PC-9 (cell line): ENCODE results near the gene TMEM176A. TPM values are rescaled to one million over a fixed set of nuclear protein-coding genes. Genes with fewer than 3 reads are reported as not detected.

Experiments used
- BruUV-seq: library from RNA; stranded (reverse); fragments of 400-500 nt; replicated peaks from 2 replicates; lab custom pipeline; 2021; lab: Mats Ljungman, UMichigan
- CTCF ChIA-PET: fragments of 300-600 bp; sonication (Branson Sonifier 250); formaldehyde crosslinking; loops from one replicate; lab custom pipeline; 2022; ENCODE audit warnings: antibody characterized with exemption; lab: Charles Lee
- POLR2A ChIA-PET: fragments of 300-600 bp; sonication (Branson Sonifier 250); formaldehyde crosslinking; loops from one replicate; lab custom pipeline; 2022; ENCODE audit warnings: antibody characterized with exemption; ENCODE audit not compliant: unreplicated experiment; lab: Charles Lee
- DNase-seq, 2 experiments: peaks; one replicate each; pipeline versions ENCODE4 v3.0.0 to v3.0.0-alpha.2; 2015 to 2022; ENCODE audit warnings: mixed read lengths in 1 of 2
- H2AFZ ChIP-seq: fragments of 200-600 bp; sonication (generic); 2 replicates; pipeline ENCODE4 v1.8.1; 2017; ENCODE audit warnings: antibody characterized with exemption
- H3F3A ChIP-seq: fragments of 200-600 bp; sonication (generic); 2 replicates; pipeline ENCODE4 v1.8.1; 2017; ENCODE audit warnings: antibody characterized with exemption, mild to moderate bottlenecking, low read depth; ENCODE audit not compliant: insufficient read depth
- H3K27ac ChIP-seq: fragments of 200-600 bp; sonication (generic); 2 replicates; pipeline ENCODE4 v1.6.1; 2016; ENCODE audit warnings: mixed run types
- H3K27me3 ChIP-seq: fragments of 200-600 bp; sonication (generic); 2 replicates; pipeline ENCODE4 v1.6.1; 2016; ENCODE audit warnings: low read depth, mixed run types; ENCODE audit not compliant: insufficient read depth
- H3K36me3 ChIP-seq: fragments of 200-600 bp; sonication (generic); 2 replicates; pipeline ENCODE4 v1.6.1; 2016; ENCODE audit warnings: low read depth, mixed run types
- H3K4me1 ChIP-seq: fragments of 200-600 bp; sonication (generic); replicated peaks from 2 replicates; pipeline ENCODE4 v1.6.1; 2016; ENCODE audit warnings: mixed run types; ENCODE audit not compliant: insufficient read depth
- H3K4me2 ChIP-seq: fragments of 200-600 bp; sonication (generic); 2 replicates; pipeline ENCODE4 v1.6.1; 2017; ENCODE audit warnings: mixed run types
- H3K4me3 ChIP-seq: fragments of 200-600 bp; sonication (generic); 2 replicates; pipeline ENCODE4 v1.6.1; 2016; ENCODE audit warnings: mixed run types
- H3K79me2 ChIP-seq: fragments of 200-600 bp; sonication (generic); 2 replicates; pipeline ENCODE4 v1.6.1; 2017; ENCODE audit warnings: low read depth, mixed run types
- H3K9me2 ChIP-seq: fragments of 200-600 bp; sonication (generic); 2 replicates; pipeline ENCODE4 v1.8.1; 2017; ENCODE audit warnings: mild to moderate bottlenecking; ENCODE audit not compliant: insufficient read depth
- H3K9me3 ChIP-seq: fragments of 200-600 bp; sonication (generic); 2 replicates; pipeline ENCODE4 v1.8.1; 2016; ENCODE audit warnings: low read depth; ENCODE audit not compliant: insufficient read depth
- H4K20me1 ChIP-seq: fragments of 200-600 bp; sonication (generic); 2 replicates; pipeline ENCODE4 v1.8.1; 2017; ENCODE audit not compliant: insufficient read depth
- CTCF ChIP-seq: fragments of 200-600 bp; sonication (generic); conservative IDR thresholded peaks from 2 replicates; pipeline ENCODE4 v1.6.1; 2017; ENCODE audit warnings: mixed run types, antibody characterized with exemption, mild to moderate bottlenecking, moderate library complexity
- EZH2 ChIP-seq: fragments of 200-600 bp; sonication (generic); IDR thresholded peaks from 2 replicates; pipeline ENCODE4 v1.8.0; 2017; ENCODE audit warnings: antibody characterized with exemption, low read depth
- intact Hi-C: fragments of 100-400 bp; cut with micrococcal nuclease; formaldehyde crosslinking; loops from one replicate; pipeline ENCODE4 v1.10.0; 2022; ENCODE audit not compliant: unreplicated experiment
- total RNA-seq: library from RNA; stranded (reverse); gene quantifications from 2 replicates; pipeline ENCODE4 v1.2.3, GENCODE V29; 2021

Gene TMEM176A
- total RNA-seq, 1 experiment from 2014 or later = not detected

GRCh38 chr7:150756166-150756565 lies 44.4 kb upstream of the TMEM176A start:
- intact Hi-C loops = loop anchor here (5.0 kb wide), 1 partner anchor 309 kb away; no protein-coding TSS in a partner anchor
- no peaks in the 10 kb centered on the region for H3K36me3 ChIP-seq
- TF ChIP-seq CTCF = no peak
- no peak for TF ChIP-seq EZH2
- no peak overlapping the region for H3K27ac ChIP-seq
- H3K4me2 ChIP-seq = no peak overlapping the region
- H3K27me3 ChIP-seq = no peaks in the 10 kb centered on the region; the same call in 1 of the 2 replicates
- BruUV-seq = no TSS peak
- no peaks in the 10 kb centered on the region for H3F3A ChIP-seq
- H3K9me3 ChIP-seq = no peaks in the 10 kb centered on the region
- no peaks in the 10 kb centered on the region for H3K9me2 ChIP-seq
- no peaks in the 10 kb centered on the region for H4K20me1 ChIP-seq
- DNase-seq = no peak
- H2AFZ ChIP-seq = no peak overlapping the region
- no peak overlapping the region for H3K4me3 ChIP-seq
- H3K4me1 ChIP-seq = no peaks in the 10 kb centered on the region
- ChIA-PET CTCF (interaction anchor here (0.7 kb wide), 1 partner anchor 343 kb away, joined by 4 read pairs; no protein-coding TSS in a partner anchor), POLR2A (no interaction called here)
- H3K79me2 ChIP-seq = no peaks in the 10 kb centered on the region

GRCh38 chr7:150756858-150757257 lies 43.7 kb upstream of the TMEM176A start:
- no peaks in the 10 kb centered on the region for H3K9me3 ChIP-seq
- H2AFZ ChIP-seq = no peak overlapping the region
- CTCF ChIA-PET = no interaction called here
- no peaks in the 10 kb centered on the region for H3F3A ChIP-seq
- H4K20me1 ChIP-seq = no peaks in the 10 kb centered on the region
- H3K4me1 ChIP-seq = no peaks in the 10 kb centered on the region
- H3K79me2 ChIP-seq = no peaks in the 10 kb centered on the region
- no peaks in the 10 kb centered on the region; the same call in 1 of the 2 replicates for H3K27me3 ChIP-seq
- no TSS peak for BruUV-seq
- H3K27ac ChIP-seq = no peak overlapping the region
- intact Hi-C loops = loop anchor here (5.0 kb wide), 1 partner anchor 310 kb away; no protein-coding TSS in a partner anchor
- no peak for DNase-seq
- no peak overlapping the region for H3K4me3 ChIP-seq
- TF ChIP-seq EZH2 (no peak), CTCF (peak; percentile 34; the same call in 1 of the 2 replicates)
- no peak overlapping the region for H3K4me2 ChIP-seq
- POLR2A ChIA-PET = no interaction called here
- no peaks in the 10 kb centered on the region for H3K36me3 ChIP-seq
- H3K9me2 ChIP-seq = no peaks in the 10 kb centered on the region

- H3K4me2 ChIP-seq = no peak overlapping the region
- TF ChIP-seq EZH2 (no peak), CTCF (no peak)
- no peak for DNase-seq
- H3K9me3 ChIP-seq = no peaks in the 10 kb centered on the region
- H2AFZ ChIP-seq = no peak overlapping the region
- H3K4me3 ChIP-seq = no peak overlapping the region
- H3K27me3 ChIP-seq = peaks cover 10% of the 10 kb centered on the region
- no peaks in the 10 kb centered on the region for H3K9me2 ChIP-seq
- H4K20me1 ChIP-seq = no peaks in the 10 kb centered on the region
- no peaks in the 10 kb centered on the region for H3F3A ChIP-seq
- no TSS peak for BruUV-seq
- no peaks in the 10 kb centered on the region for H3K36me3 ChIP-seq
- ChIA-PET CTCF (interaction anchor here (0.5 kb wide), 1 partner anchor 76 kb away, joined by 4 read pairs; no protein-coding TSS in a partner anchor), POLR2A (interaction anchor here (0.7 kb wide), 1 partner anchor 56 kb away, joined by 3 read pairs; no protein-coding TSS in a partner anchor)
- no peaks in the 10 kb centered on the region for H3K4me1 ChIP-seq
- no peaks in the 10 kb centered on the region for H3K79me2 ChIP-seq
- H3K27ac ChIP-seq = no peak overlapping the region
- intact Hi-C loops = loop anchor here (5.0 kb wide), 1 partner anchor 312 kb away; no protein-coding TSS in a partner anchor
Observed at GRCh38 chr7:150759479-150759878, 41.1 kb upstream of the TMEM176A start.
